ENCODE results near the gene AXL.

AXL gene

DNA sequence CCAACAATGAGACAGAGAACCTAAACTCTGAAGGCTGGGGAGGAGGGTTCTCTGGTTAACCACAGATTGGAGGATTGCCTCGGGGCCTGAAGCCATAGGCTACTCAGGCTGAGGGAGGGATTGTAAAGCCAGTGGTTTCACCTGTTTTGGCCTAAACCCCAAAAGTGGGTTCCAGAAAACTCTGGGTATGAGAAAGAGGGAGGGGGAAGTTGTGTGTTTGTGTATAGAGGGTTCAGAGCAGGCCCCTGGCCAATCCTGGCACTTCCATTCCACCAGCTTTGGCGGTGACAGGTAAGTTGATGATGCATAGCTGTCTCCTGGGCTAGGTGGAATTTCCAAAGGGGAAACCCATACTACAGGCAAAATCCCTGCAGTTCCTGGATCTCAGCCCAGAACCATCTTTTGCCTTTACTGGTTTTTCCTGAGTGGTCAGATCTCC, 77.4 kb downstream of the AXL start:
- Histone ChIP-seq H2BK5ac (ENCODE audit: low read depth, low read length, poor library complexity) (no peak overlapping the region), H3K4me3 (ENCODE audit: low read depth, low read length) (no peak overlapping the region), H4K8ac (ENCODE audit: low read depth, low read length) (no peak overlapping the region), H3K9ac (ENCODE audit: low read length) (no peak overlapping the region), H3K14ac (ENCODE audit: low read length) (no peak overlapping the region), H2BK12ac (ENCODE audit: low read length) (no peak overlapping the region), H2AK5ac (ENCODE audit: low read length) (no peak overlapping the region), H2AFZ (ENCODE audit: insufficient read depth, low read length, poor library complexity) (no peak overlapping the region), H3K18ac (ENCODE audit: low read length) (no peak overlapping the region), H4K91ac (ENCODE audit: low read depth, low read length) (no peak overlapping the region), H3K79me2 (ENCODE audit: control insufficient read depth, insufficient read depth, low read length, poor library complexity) (no peaks in the 10 kb centered on the region), H3K79me1 (ENCODE audit: low read length) (no peaks in the 10 kb centered on the region), H4K12ac (ENCODE audit: low read depth, low read length) (no peak overlapping the region), H3K4me1 (ENCODE audit: control insufficient read depth in 1 of 2, insufficient read depth in 2 of 2, low read length in 2 of 2) (no peaks in the 10 kb centered on the region), H3K9me3 (ENCODE audit: insufficient read depth, low read depth, low read length) (no peaks in the 10 kb centered on the region), H3K23ac (ENCODE audit: low read length) (no peak overlapping the region), H3K36me3 (ENCODE audit: control insufficient read depth in 1 of 2, insufficient read depth in 2 of 2, low read length in 2 of 2) (peaks cover 67 to 90% of the 10 kb centered on the region in 2 experiments), H3K27ac (ENCODE audit: low read depth, low read length) (no peak overlapping the region), H2BK120ac (ENCODE audit: insufficient read depth, low read length, poor library complexity) (no peak overlapping the region), H3K4ac (ENCODE audit: low read depth, low read length) (no peak overlapping the region), H3K4me2 (ENCODE audit: low read length) (no peak overlapping the region), H3K27me3 (ENCODE audit: insufficient read depth, low read length) (no peaks in the 10 kb centered on the region)
- DNase-seq: peak; percentile 78 to 83
- WGBS (ENCODE audit: extremely low coverage, insufficient coverage, insufficient read length): no CpG with 5 or more reads among the region's 2 CpGs

DNA sequence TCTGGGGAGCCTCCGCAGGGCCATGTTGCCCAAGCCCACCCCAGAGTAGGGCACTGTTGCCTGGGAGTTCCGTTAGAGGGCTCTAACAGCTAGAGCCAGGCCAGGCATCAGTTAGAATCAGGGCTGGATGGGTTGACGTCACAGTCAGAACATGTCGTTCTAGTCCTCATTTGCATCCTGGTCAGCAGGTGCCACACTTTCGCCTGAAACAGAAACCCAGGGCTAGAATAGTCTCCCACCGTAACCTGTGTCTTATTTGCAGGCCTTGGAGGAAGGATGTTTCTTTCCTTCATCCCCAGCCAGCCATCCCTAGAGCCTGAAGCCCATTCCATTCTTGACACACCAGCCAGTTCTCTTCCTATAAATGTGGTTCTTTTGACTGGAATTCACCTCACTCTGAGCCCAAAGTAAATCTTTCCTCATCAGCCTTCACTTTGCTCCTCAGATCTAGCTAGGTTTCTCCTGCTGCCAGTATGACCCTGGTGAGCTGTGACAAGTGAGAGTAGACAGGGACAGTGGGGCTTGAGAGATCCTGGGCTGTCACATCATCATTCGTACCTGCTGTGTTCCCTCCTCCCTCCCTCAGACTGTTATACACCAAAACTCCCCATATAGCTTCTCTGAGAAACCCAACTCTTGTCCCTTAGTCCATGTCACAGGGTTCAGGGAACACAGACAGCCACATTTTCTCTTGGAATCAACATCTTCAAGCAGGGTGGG, 78.8 kb downstream of the AXL start:
- Histone ChIP-seq H3K27ac (ENCODE audit: low read depth, low read length) (no peak overlapping the region), H3K14ac (ENCODE audit: low read length) (no peak overlapping the region), H3K4me1 (ENCODE audit: control insufficient read depth in 1 of 2, insufficient read depth in 2 of 2, low read length in 2 of 2) (no peaks in the 10 kb centered on the region), H3K79me1 (ENCODE audit: low read length) (no peaks in the 10 kb centered on the region), H2AFZ (ENCODE audit: insufficient read depth, low read length, poor library complexity) (no peak overlapping the region), H3K9me3 (ENCODE audit: insufficient read depth, low read depth, low read length) (no peaks in the 10 kb centered on the region), H3K4me3 (ENCODE audit: low read depth, low read length) (no peak overlapping the region), H3K4ac (ENCODE audit: low read depth, low read length) (peak overlapping the region; percentile 23), H2BK120ac (ENCODE audit: insufficient read depth, low read length, poor library complexity) (no peak overlapping the region), H2AK5ac (ENCODE audit: low read length) (no peak overlapping the region), H3K79me2 (ENCODE audit: control insufficient read depth, insufficient read depth, low read length, poor library complexity) (no peaks in the 10 kb centered on the region), H4K12ac (ENCODE audit: low read depth, low read length) (no peak overlapping the region), H3K23ac (ENCODE audit: low read length) (no peak overlapping the region), H4K91ac (ENCODE audit: low read depth, low read length) (no peak overlapping the region), H3K18ac (ENCODE audit: low read length) (no peak overlapping the region), H2BK5ac (ENCODE audit: low read depth, low read length, poor library complexity) (no peak overlapping the region), H2BK12ac (ENCODE audit: low read length) (no peak overlapping the region), H3K4me2 (ENCODE audit: low read length) (no peak overlapping the region), H3K27me3 (ENCODE audit: insufficient read depth, low read length) (no peaks in the 10 kb centered on the region), H3K36me3 (ENCODE audit: control insufficient read depth in 1 of 2, insufficient read depth in 2 of 2, low read length in 2 of 2) (peaks cover 66 to 89% of the 10 kb centered on the region in 2 experiments), H3K9ac (ENCODE audit: low read length) (no peak overlapping the region), H4K8ac (ENCODE audit: low read depth, low read length) (no peak overlapping the region)
- peak; percentile 63 to 79 for DNase-seq
- WGBS (ENCODE audit: extremely low coverage, insufficient coverage, insufficient read length): no CpG with 5 or more reads among the region's 7 CpGs

DNA sequence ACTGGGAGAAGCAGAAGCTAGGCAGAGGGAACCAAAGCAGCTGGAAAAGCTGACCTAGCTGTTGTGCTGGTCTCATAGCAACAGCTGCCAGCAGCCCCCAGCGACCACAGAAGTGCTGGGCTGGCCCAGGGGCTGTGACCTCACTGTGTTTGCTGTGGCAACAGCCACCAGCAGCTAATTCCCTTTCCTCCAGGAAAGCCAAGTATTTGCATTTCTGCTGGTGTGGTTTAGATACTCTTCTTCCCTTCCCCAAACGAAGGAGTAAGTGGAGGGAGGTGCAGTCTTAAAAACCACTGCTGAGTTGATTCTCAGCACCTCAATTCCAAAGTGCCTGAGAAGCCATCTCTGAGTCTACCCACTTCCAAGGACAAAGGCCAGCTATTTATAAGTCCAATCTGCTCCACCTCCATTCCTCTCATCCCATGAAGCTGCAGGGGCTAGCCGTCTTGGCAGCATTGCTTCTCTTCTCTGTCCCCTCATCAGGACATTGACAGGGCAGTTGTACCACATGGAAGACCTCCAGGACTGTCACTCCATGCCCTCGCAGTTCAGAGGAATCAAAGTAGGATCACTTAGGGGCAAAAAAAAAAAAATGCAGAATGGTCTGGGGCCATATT, 79.4 kb downstream of the AXL start:
- H3K18ac ChIP-seq (ENCODE audit: low read length): no peak overlapping the region
- no peak overlapping the region for H3K14ac ChIP-seq (ENCODE audit: low read length)
- H3K79me1 ChIP-seq (ENCODE audit: low read length): no peaks in the 10 kb centered on the region
- H3K27ac ChIP-seq (ENCODE audit: low read depth, low read length): no peak overlapping the region
- H3K36me3 ChIP-seq (ENCODE audit: control insufficient read depth in 1 of 2, insufficient read depth in 2 of 2, low read length in 2 of 2): peaks cover 69 to 92% of the 10 kb centered on the region in 2 experiments
- no peak overlapping the region for H3K4me2 ChIP-seq (ENCODE audit: low read length)
- H2BK5ac ChIP-seq (ENCODE audit: low read depth, low read length, poor library complexity): no peak overlapping the region
- no peak overlapping the region for H4K8ac ChIP-seq (ENCODE audit: low read depth, low read length)
- H3K9me3 ChIP-seq (ENCODE audit: insufficient read depth, low read depth, low read length): no peaks in the 10 kb centered on the region
- no peak overlapping the region for H3K23ac ChIP-seq (ENCODE audit: low read length)
- H3K4me3 ChIP-seq (ENCODE audit: low read depth, low read length): no peak overlapping the region
- no CpG with 5 or more reads among the region's 4 CpGs for whole genome bisulfite sequencing (ENCODE audit: extremely low coverage, insufficient coverage, insufficient read length)
- no peaks in the 10 kb centered on the region for H3K79me2 ChIP-seq (ENCODE audit: control insufficient read depth, insufficient read depth, low read length, poor library complexity)
- peak; percentile 98 for DNase-seq
- H4K91ac ChIP-seq (ENCODE audit: low read depth, low read length): no peak overlapping the region
- H3K27me3 ChIP-seq (ENCODE audit: insufficient read depth, low read length): no peaks in the 10 kb centered on the region
- no peak overlapping the region for H3K9ac ChIP-seq (ENCODE audit: low read length)
- H2AK5ac ChIP-seq (ENCODE audit: low read length): no peak overlapping the region
- no peaks in the 10 kb centered on the region for H3K4me1 ChIP-seq (ENCODE audit: control insufficient read depth in 1 of 2, insufficient read depth in 2 of 2, low read length in 2 of 2)
- H2AFZ ChIP-seq (ENCODE audit: insufficient read depth, low read length, poor library complexity): no peak overlapping the region
- H3K4ac ChIP-seq (ENCODE audit: low read depth, low read length): no peak overlapping the region
- H2BK12ac ChIP-seq (ENCODE audit: low read length): no peak overlapping the region
- H2BK120ac ChIP-seq (ENCODE audit: insufficient read depth, low read length, poor library complexity): no peak overlapping the region
- H4K12ac ChIP-seq (ENCODE audit: low read depth, low read length): no peak overlapping the region

DNA sequence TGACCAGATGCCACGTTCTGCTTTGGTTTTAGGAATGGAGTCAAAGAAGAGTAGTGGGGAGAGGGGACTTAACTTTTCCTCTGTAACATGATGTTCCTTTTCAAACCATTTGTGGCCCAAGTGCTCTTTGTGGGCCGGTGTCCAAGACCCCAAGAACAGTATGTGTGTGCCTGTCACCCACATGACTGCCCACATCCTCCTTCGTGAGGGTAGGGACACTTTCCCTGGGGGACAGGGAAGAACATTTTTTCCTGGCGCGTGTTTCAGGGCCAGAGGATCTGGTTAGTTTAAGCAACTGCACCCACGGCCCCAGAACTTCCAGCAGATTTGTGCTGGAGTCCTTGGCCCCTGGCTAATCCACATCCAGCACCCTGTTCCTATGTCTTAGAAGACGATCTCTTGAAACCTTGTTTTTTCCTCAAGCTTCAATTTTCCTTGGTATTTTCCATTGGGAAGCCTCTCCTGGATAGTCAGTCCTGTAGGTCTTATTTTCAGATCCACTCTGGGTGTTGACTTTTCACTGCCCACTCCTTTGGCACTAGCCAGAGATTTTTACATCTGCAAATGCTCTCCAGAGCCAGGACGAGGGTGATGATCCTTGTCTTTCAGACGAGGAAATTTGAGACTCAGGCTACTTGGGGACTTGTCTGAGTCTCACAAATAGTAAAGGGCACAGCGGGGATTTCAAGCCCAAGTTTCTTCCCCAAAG, 80.2 kb downstream of the AXL start:
- Histone ChIP-seq H2BK120ac (ENCODE audit: insufficient read depth, low read length, poor library complexity) (no peak overlapping the region), H2BK5ac (ENCODE audit: low read depth, low read length, poor library complexity) (no peak overlapping the region), H3K36me3 (ENCODE audit: control insufficient read depth in 1 of 2, insufficient read depth in 2 of 2, low read length in 2 of 2) (peaks cover 69 to 92% of the 10 kb centered on the region in 2 experiments), H3K4me1 (ENCODE audit: control insufficient read depth in 1 of 2, insufficient read depth in 2 of 2, low read length in 2 of 2) (no peaks in the 10 kb centered on the region), H4K12ac (ENCODE audit: low read depth, low read length) (no peak overlapping the region), H3K27ac (ENCODE audit: low read depth, low read length) (no peak overlapping the region), H3K4me2 (ENCODE audit: low read length) (no peak overlapping the region), H3K18ac (ENCODE audit: low read length) (no peak overlapping the region), H4K91ac (ENCODE audit: low read depth, low read length) (no peak overlapping the region), H4K8ac (ENCODE audit: low read depth, low read length) (no peak overlapping the region), H3K23ac (ENCODE audit: low read length) (no peak overlapping the region), H3K4me3 (ENCODE audit: low read depth, low read length) (no peak overlapping the region), H3K4ac (ENCODE audit: low read depth, low read length) (no peak overlapping the region), H2AFZ (ENCODE audit: insufficient read depth, low read length, poor library complexity) (no peak overlapping the region), H3K27me3 (ENCODE audit: insufficient read depth, low read length) (no peaks in the 10 kb centered on the region), H2BK12ac (ENCODE audit: low read length) (no peak overlapping the region), H2AK5ac (ENCODE audit: low read length) (no peak overlapping the region), H3K79me2 (ENCODE audit: control insufficient read depth, insufficient read depth, low read length, poor library complexity) (no peaks in the 10 kb centered on the region), H3K79me1 (ENCODE audit: low read length) (no peaks in the 10 kb centered on the region), H3K14ac (ENCODE audit: low read length) (no peak overlapping the region), H3K9ac (ENCODE audit: low read length) (no peak overlapping the region), H3K9me3 (ENCODE audit: insufficient read depth, low read depth, low read length) (no peaks in the 10 kb centered on the region)
- peak in 1 of 2 donors; percentile 59 for DNase-seq
- WGBS (ENCODE audit: extremely low coverage, insufficient coverage, insufficient read length): no CpG with 5 or more reads among the region's 10 CpGs

All from trophoblast cell (in vitro differentiated cells and primary cell).